Esophagus (tissue), 2 donors: ENCODE data around the gene SCAF4. TPM values are rescaled to one million over a fixed set of nuclear protein-coding genes. Genes with fewer than 3 reads are reported as not detected.
"Not testable (repeated sequence)": the region's sequence is repeated elsewhere in the genome, so short reads cannot be mapped to it uniquely, and the experiment has no call there.

Experiments
- H3K27ac ChIP-seq, 2 donors: one replicate each; pipeline ENCODE4 v1.5.1; 2013; ENCODE audit warnings: low read depth in 2 of 2, mild to moderate bottlenecking in 2 of 2, inconsistent platforms in 1 of 2, low read length in 1 of 2, moderate library complexity in 1 of 2
- H3K27me3 ChIP-seq, 2 donors: one replicate each; pipeline ENCODE4 v1.6.1; 2013; ENCODE audit warnings: low read length in 2 of 2, control low read depth in 1 of 2, mild to moderate bottlenecking in 1 of 2; ENCODE audit not compliant: insufficient read depth in 2 of 2, control insufficient read depth in 1 of 2
- H3K36me3 ChIP-seq, 2 donors: one replicate each; pipeline ENCODE4 v1.6.1; 2013; ENCODE audit warnings: low read length in 1 of 2; ENCODE audit not compliant: control insufficient read depth in 2 of 2, insufficient read depth in 2 of 2
- H3K4me1 ChIP-seq, 2 donors: one replicate each; pipeline ENCODE4 v1.6.1; 2013; ENCODE audit warnings: low read length in 1 of 2; ENCODE audit not compliant: control insufficient read depth in 2 of 2, insufficient read depth in 2 of 2
- H3K4me3 ChIP-seq, 2 donors: one replicate each; pipeline ENCODE4 v1.5.1; 2013; ENCODE audit warnings: low read length in 2 of 2, mild to moderate bottlenecking in 2 of 2, low read depth in 1 of 2, moderate library complexity in 1 of 2
- H3K9me3 ChIP-seq, 2 donors: one replicate each; pipeline ENCODE4 v1.6.1; 2013; ENCODE audit warnings: mild to moderate bottlenecking in 2 of 2, low read depth in 1 of 2, low read length in 1 of 2, moderate library complexity in 1 of 2; ENCODE audit not compliant: control insufficient read depth in 2 of 2, insufficient read depth in 1 of 2
- WGBS, 2 donors: extraction: QIAGEN DNeasy Blood & Tissue Kit; methylation state at CpG; one replicate each; pipeline ENCODE4 v1.1.7; 2013; 5-methylcytosine and 5-hydroxymethylcytosine counted together
- polyA plus RNA-seq, 2 donors: library from polyadenylated mRNA; stranded (reverse); fragments of 200-250 nt; gene quantifications; one replicate each; pipeline ENCODE4 v1.2.3, GENCODE V29; 2013
- donor health status: healthy with polysubstance abuse.
- donor health status: Bipolar disorder and iron deficiency.

The SCAF4 gene
- polyA plus RNA-seq, 2 donors: 9.7 to 10.5 TPM

DNA sequence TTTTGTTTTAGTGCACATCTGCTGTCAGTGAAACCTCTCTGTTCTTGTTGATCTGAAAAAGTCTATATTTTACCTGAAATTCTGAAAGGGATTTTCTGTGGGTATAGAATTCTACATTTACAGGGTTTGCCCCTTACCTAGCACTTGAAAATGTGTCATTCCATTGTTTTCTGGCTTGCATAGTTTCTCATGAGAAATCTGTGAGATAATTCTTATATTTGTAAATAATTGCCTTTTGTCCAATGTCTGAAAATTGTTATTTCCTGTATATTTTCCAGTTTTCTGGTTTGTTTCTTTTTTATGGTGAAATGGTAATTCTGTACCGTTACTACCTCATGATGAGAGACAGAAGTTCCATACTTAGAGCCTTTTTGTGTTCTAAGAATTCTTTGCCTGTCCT is 11.8 kb upstream of the SCAF4 start:
- Histone ChIP-seq H3K4me3 (no peak overlapping the region), H3K27me3 (no peaks in the 10 kb centered on the region), H3K4me1 (peaks cover 0 to 3% of the 10 kb centered on the region in 2 donors), H3K27ac (no peak overlapping the region), H3K36me3 (no peaks in the 10 kb centered on the region), H3K9me3 (no peaks in the 10 kb centered on the region)
- WGBS, 2 donors: 86 to 95% methylated on average over 1 of the region's 1 CpG

DNA sequence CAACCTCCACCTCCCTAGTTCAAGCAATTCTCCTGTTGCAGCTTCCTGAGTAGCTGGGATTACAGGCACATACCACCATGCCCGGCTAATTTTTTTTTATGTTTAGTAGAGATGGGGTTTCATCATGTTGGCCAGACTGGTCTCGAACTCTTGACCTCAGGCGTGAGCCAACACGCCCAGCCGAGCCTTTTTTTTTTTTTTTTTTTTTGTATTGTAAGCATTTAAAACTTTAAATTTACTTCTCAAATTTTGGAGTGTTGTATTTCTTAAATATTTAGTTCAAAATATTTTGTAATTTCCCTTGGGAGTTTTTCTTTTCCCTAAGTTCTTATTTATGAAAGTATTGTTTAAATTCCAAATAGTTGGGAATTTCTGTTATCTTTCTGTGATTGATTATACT is 9.2 kb upstream of the SCAF4 start:
- Histone ChIP-seq H3K36me3 (no peaks in the 10 kb centered on the region), H3K4me1 (no peaks in the 10 kb centered on the region), H3K9me3 (no peaks in the 10 kb centered on the region), H3K27me3 (no peaks in the 10 kb centered on the region), H3K27ac (no peak overlapping the region), H3K4me3 (no peak overlapping the region)
- 82 to 85% methylated on average over 5 of the region's 5 CpGs for WGBS, 2 donors

DNA sequence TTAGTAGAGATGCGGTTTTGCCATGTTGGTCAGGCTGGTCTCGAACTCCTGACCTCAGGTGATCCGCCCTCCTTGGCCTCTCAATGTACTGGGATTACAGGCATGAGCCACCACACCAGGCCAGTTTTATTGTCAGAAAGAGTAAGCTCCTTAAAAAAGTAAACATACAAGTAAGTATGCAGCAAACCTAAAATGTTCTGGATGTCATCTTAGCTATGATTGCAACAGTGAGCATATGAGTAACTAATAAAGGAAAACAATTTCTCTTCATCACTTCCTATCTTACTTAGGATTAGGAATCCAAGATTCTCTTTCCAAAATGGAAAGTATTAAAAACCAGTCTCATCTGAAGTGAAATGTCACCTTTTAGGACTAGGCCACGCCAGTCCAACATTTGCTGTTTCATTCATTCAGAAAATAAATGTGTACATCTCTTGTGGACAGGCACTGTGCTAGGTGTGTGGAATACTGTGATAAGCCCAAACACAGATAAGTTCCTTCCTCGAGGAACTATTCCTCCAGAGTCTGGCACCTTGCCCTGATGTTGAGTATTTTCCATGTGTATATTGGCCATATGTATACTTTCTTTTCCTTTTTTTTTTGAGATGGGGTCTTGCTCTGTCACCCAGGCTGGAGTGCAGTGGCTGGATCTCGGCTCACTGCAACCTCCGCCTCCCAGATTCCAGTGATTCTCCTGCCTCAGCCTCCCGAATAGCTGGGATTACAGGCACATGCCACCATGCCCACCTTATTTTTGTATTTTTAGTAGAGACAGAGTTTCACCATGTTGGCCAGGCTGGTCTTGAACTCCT is 5.9 kb upstream of the SCAF4 start:
- 89 to 92% methylated on average over 8 of the region's 8 CpGs for WGBS, 2 donors
- not testable (repeated sequence) for H3K36me3 ChIP-seq, H3K27ac ChIP-seq, H3K27me3 ChIP-seq, H3K9me3 ChIP-seq, H3K4me3 ChIP-seq
- peaks cover 0 to 10% of the 10 kb centered on the region in 2 donors for H3K4me1 ChIP-seq

DNA sequence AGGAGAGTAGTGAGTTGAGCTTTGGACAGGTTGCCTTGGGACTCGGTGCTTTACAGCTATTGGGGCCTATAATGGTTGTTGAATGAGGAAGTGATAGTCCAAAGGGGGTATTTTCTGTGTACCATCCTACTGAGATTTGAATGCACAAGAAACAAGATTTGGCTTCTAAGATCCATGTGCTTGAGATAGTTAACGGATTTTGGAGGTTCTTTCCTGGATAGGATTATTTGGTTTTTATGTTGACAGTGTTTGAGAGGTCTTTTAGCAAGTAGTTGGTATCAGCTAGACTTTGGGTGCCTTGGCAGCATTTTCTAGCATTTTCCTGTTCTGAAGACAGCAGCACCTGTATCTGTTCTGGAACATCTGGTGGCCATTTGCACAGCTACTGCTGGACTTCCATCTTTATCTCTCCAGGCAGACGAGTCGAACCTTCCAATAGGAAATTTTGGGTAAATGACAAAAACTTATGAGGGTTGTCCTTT is 3.6 kb upstream of the SCAF4 start:
- Histone ChIP-seq H3K4me3 (no peak overlapping the region), H3K36me3 (no peaks in the 10 kb centered on the region), H3K27ac (no peak overlapping the region), H3K9me3 (no peaks in the 10 kb centered on the region), H3K27me3 (no peaks in the 10 kb centered on the region), H3K4me1 (peaks cover 0 to 11% of the 10 kb centered on the region in 2 donors)
- WGBS, 2 donors: 89 to 91% methylated on average over 4 of the region's 4 CpGs

DNA sequence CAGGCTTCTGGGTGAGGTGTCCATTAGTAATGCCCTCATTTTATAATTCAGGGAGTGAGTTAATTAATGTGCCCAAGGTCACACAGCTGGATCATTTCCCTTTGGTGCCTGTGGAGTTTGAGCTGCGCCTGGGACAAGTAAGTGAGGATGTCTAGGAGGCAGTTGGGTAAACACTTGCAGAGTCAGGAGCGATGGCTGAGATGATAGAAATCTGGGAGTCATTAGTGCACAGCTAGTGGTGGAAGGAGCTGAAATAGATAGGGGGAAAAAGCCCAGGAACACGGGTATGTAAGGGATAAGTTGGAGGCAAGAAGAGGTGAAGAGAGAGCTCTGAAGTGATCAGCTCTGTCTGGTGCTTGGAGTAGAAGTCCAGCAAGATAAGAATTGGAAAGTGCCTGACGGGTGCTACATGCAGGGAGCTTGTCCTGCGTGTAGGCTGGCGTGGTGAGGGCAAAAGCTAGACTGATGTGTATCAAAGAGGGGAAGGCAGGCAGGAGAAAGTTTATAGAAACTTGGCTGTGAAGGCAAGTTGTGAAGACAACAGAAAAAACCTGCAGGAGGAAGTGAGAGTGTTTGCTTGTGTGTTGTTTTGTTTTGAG is 1.7 kb upstream of the SCAF4 start:
- H3K4me1 ChIP-seq: peaks cover 0 to 11% of the 10 kb centered on the region in 2 donors
- peak overlapping the region; percentile 16 to 92 for H3K27ac ChIP-seq
- WGBS, 2 donors: 62 to 68% methylated on average over 6 of the region's 6 CpGs
- no peaks in the 10 kb centered on the region for H3K36me3 ChIP-seq
- no peak overlapping the region for H3K4me3 ChIP-seq
- H3K9me3 ChIP-seq: no peaks in the 10 kb centered on the region
- H3K27me3 ChIP-seq: no peaks in the 10 kb centered on the region

DNA sequence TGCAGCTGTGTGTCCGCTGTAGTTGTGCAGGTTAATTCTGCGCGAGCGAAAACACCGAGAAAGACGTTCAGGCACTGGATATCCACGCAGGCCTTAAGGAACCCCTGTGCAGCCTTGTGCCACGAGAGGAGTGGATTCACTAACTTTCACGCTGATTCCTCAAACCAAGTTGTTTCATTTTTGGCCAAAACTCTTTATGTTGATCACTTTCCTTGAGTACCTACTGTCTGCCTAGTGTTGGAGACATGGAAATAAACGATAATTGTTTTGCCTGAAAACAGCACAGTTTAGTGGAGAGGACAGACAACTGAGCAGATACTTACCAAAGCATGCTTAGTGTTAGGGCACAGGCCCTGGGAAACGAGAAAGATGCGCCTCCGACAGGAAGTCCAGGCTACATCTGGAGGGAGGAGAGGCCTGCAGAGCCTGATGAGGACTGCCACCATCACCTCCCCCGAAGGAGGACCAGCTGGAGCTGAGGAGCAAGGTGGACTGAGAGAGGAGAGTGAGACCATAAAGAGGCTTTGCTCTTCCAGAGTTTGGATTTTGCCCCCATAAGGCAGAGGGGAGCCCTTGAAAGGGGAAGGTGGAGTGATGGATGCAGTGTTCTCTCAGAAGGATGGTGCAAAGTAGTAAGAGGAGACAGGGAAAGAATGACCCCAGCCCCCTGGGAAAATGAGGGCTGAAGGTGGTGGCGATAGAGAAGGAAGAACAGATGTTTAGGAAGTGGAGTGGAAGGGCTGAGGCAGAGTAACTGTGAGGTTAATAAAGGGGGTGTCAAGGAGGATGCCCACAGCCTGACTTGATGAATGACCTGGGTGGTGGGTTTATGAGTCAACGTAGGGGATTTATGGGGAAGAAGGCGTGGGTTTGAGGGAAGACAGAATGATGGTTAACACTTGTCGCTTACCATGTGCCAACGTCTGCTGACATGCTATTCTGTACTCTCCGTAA is 956 bp upstream of the SCAF4 start:
- Histone ChIP-seq H3K4me3 (peak overlapping the region; percentile 60 to 79), H3K9me3 (no peaks in the 10 kb centered on the region), H3K27me3 (no peaks in the 10 kb centered on the region), H3K4me1 (peaks cover 0 to 11% of the 10 kb centered on the region in 2 donors), H3K27ac (peak overlapping the region; percentile 86 to 92), H3K36me3 (no peaks in the 10 kb centered on the region)
- WGBS, 2 donors: 22 to 23% methylated on average over 20 of the region's 20 CpGs

DNA sequence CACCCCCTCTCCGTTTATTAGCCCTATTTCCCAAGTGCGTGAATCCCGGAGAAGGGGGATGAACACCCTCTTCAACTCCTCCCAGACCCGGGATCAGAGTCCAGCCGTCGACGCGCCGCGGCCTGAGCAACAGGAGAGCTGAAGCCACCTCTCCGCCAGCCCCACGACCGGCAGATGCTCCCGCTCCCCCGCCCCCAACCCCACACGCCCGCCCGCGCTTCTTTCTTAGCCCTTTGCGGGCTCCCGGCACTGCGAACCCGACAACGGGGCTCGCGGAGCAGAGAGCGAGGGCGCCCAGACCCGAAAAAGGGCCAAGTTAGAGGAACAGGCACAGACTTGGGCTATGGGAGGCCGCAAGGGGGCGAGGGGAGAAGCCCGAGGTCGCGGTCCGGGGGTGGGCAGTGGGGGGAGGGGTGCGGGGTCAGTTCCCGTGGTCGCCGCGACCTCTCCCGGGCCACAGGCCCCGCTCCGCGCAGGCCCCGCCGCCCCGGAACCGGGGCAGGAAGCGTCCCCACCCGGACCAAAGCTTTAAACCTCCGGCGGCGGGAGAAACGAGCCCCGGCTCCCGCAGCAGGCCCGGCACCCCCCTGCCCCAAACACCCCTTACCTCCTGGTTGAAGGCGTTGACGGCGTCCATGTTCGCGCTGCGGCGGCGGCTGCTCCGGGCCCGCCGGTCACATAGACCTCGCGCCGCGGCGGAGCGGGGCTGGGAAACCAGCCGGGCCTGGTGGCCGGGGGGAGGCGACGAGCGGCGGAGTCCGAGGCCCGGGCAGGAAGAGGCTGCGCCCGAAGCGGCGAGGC is 662 bp downstream of the SCAF4 start:
- Histone ChIP-seq H3K4me1 (peaks cover 0 to 11% of the 10 kb centered on the region in 2 donors), H3K36me3 (no peaks in the 10 kb centered on the region), H3K9me3 (no peaks in the 10 kb centered on the region), H3K27me3 (no peaks in the 10 kb centered on the region), H3K27ac (peak overlapping the region; percentile 94), H3K4me3 (peak overlapping the region; percentile 79 to 92)
- WGBS, 2 donors: 0 to 1% methylated on average over 70 to 86 of the region's 86 CpGs

DNA sequence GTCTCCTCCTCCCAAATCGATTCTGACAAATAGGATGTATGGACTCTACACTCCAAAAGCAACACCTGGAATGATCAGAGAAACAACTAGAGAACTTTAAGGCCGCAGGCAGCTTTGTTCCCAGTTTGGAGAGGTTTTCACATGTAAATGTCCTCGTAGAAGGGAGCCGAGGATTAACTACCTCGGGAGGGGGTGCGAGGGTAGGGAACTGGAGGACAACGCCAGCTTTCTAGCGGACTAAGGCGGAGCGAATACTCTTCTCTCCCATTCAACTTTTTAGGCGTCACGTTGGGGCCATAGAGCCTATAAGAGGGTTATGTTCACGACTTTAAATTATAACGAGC is 1.2 kb downstream of the SCAF4 start:
- peaks cover 0 to 11% of the 10 kb centered on the region in 2 donors for H3K4me1 ChIP-seq
- WGBS, 2 donors: 1% methylated on average over 14 of the region's 14 CpGs
- H3K27ac ChIP-seq: peak overlapping the region; percentile 94
- H3K4me3 ChIP-seq: peak overlapping the region; percentile 79 to 92
- no peaks in the 10 kb centered on the region for H3K27me3 ChIP-seq
- no peaks in the 10 kb centered on the region for H3K36me3 ChIP-seq
- no peaks in the 10 kb centered on the region for H3K9me3 ChIP-seq
